Measurements from ENCODE around the gene ZNF397.

ZNF397 gene

DNA sequence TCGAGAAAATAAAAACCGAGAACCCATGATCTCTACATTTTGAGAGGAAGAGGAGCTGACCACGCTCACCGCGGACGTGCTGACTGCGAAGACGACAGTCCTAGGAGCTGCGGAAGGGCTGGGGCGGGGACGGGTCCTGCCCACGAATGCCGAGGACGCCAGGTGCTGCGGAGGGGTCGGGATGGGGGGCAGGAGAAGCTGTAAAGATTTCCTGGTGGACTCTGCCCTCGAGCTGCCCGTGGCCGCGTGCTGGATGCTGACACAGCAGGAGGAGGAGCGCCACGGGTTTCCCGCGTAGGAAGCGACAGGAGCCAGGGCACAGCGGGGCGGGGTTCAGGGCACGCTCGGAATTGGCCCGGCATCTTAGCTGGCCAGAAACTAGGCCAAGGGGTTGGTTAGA lies 27.0 kb downstream of the ZNF397 start:
- TF ChIP-seq CTCF (IDR thresholded peaks at IDR 0.05) (no peak), ZFX (IDR thresholded peaks at IDR 0.05; ENCODE audit: borderline replicate concordance) (no peak)
- no peak overlapping the region for H3K27ac ChIP-seq

DNA sequence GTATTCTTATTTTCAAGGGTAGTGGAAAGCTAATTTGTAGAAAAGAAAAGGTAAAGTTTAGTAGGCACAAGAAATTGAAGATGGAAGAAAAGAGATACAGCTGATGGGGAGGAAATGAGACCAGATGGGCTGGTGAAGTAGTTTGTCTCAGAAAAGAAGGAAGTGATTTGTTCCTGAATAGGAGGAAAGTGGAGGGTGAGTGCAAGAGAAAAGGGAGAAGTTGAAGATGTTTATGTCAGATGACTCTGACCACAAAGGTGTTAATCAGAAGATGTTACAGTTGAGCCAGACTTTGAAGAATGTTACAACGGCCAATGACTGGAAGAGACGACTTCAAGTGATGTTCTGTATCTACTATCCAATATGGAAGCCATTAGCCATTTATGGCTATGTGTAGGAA lies 28.0 kb downstream of the ZNF397 start:
- no peak overlapping the region for H3K27ac ChIP-seq
- TF ChIP-seq ZFX (IDR thresholded peaks at IDR 0.05; ENCODE audit: borderline replicate concordance) (no peak), CTCF (IDR thresholded peaks at IDR 0.05) (no peak)

- no peak overlapping the region for H3K27ac ChIP-seq
- TF ChIP-seq CTCF (IDR thresholded peaks at IDR 0.05) (no peak), ZFX (IDR thresholded peaks at IDR 0.05; ENCODE audit: borderline replicate concordance) (no peak)
These were observed 30.8 kb downstream of the ZNF397 start for GRCh38 chr18:35271656-35272055.

- TF ChIP-seq CTCF (IDR thresholded peaks at IDR 0.05) (no peak), ZFX (IDR thresholded peaks at IDR 0.05; ENCODE audit: borderline replicate concordance) (no peak)
These were observed 35.4 kb downstream of the ZNF397 start for GRCh38 chr18:35276267-35276666.

DNA sequence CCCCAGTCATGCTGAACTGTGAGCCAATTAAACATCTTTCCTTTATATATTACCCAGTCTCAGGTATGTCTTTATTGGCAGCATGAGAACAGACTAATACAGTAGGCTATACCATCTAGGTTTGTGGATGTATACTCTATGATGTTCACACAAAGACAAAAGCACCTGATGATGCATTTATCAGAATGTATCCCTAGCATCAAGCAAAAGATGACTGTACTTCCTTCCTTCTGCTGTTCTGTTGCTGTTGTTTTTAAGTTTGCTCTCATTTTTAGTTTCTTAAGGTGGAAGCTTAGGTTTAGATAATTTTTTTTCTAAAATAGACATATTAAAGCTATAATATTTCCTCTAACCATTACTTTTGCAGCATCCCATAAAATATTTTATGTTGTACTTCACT lies 36.8 kb downstream of the ZNF397 start:
- TF ChIP-seq ZFX (IDR thresholded peaks at IDR 0.05; ENCODE audit: borderline replicate concordance) = no peak
- TF ChIP-seq CTCF (IDR thresholded peaks at IDR 0.05) = no peak
- no peak overlapping the region for H3K27ac ChIP-seq

More at GRCh38 chr18:35276267-35276666, 35.4 kb downstream of the ZNF397 start:
- H3K27ac ChIP-seq = no peak overlapping the region

- TF ChIP-seq ZFX (IDR thresholded peaks at IDR 0.05; ENCODE audit: borderline replicate concordance) (no peak), CTCF (IDR thresholded peaks at IDR 0.05) (no peak)
- H3K27ac ChIP-seq = no peak overlapping the region
These were observed 37.3 kb downstream of the ZNF397 start for GRCh38 chr18:35278085-35278484.

GRCh38 chr18:35278969-35279368 lies 38.1 kb downstream of the ZNF397 start:
- no peak for TF ChIP-seq CTCF (IDR thresholded peaks at IDR 0.05)
- no peak for TF ChIP-seq ZFX (IDR thresholded peaks at IDR 0.05; ENCODE audit: borderline replicate concordance)

More at GRCh38 chr18:35278969-35279368, 38.1 kb downstream of the ZNF397 start:
- H3K27ac ChIP-seq = no peak overlapping the region
